Limb (tissue), 2 donors: ENCODE results near the gene IGHMBP2.

Source experiments
- DNase-seq, 2 donors: peaks; one replicate each; pipeline ENCODE4 v3.0.0-alpha.2; 2016; ENCODE audit errors: extremely low spot score in 2 of 2

The IGHMBP2 gene

GRCh38 chr11:68980776-68981065 lies 77.0 kb downstream of the IGHMBP2 start, which contains the start of gene MRGPRD:
Gene MRGPRD, minus strand, starts transcription at chr11:68980986. Its CDS starts 0 bp downstream, at chr11:68980986.
- DNase-seq = no peak

- DNase-seq = no peak
Observed at GRCh38 chr11:68982134-68982533, 78.4 kb downstream of the IGHMBP2 start.

DNA sequence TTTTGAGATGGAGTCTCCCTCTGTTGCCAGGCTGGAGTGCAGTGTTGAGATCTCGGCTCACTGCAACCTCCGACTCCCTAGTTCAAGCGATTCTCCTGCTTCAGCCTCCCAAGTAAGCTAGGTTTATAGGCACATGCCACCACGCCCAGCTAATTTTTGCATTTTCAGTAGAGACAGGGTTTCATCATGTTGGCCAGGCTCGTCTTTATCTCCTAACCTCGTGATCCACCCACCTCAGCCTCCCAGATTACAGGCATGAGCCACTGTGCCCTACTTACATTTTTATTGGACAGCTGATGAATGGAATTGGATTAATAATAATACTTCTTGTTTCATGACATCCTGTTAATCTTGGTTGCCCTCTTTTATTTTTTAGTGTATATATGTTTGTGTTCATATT lies 80.1 kb downstream of the IGHMBP2 start:
- DNase-seq = no peak

DNA sequence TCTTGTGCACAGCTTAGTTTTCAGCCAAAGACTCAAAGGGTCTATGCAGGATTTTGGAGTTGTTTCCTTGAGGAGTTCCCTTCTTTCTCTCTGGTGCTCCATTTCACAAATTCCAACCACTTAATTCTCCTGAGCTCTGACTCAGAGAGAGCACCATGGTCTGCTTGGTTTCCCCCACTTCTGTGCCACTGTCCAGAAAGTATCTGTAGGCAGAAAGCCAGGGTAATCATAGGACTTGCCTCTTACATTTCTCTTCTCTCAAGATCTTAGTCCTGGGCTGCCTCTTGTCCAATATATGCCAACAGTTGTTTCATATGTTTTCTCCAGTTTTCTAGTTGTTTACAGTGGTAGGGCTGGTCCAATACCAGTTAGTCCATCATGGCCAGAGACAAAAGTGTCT lies 83.5 kb downstream of the IGHMBP2 start:
- DNase-seq = no peak

GRCh38 chr11:68988491-68988890 lies 84.8 kb downstream of the IGHMBP2 start:
- no peak for DNase-seq
